ENCODE results near the gene GMDS. TPM values are rescaled to one million over a fixed set of nuclear protein-coding genes. Genes with fewer than 3 reads are reported as not detected.

The GMDS gene
- total RNA-seq, 2 experiments from 2014 or later, result 13.9 to 16.4 TPM

DNA sequence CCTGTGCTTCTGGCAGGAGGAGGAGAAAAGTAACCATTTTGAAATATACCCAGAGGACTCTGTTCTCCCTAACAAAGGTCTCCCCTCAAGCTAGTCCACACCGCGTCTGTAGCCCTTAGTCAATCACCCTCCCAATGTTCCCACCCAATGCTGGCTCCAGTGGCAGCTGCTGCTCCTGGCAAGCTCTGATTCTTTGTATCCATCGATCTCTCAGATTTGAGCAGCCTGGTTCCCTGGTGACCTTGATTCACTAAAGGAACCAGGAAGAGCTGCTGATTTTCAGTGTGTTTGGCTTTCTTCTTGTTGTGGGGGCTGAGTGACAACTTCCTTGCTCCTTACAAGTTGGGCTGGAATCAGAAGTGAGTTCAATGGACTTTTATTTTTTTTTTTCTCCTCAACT lies 567.2 kb downstream of the GMDS start:
- Mint-ChIP-seq H3K9me3 (no peaks in the 10 kb centered on the region), H3K4me1 (ENCODE audit: low read depth) (no peaks in the 10 kb centered on the region), H3K27me3 (no peaks in the 10 kb centered on the region), H3K36me3 (ENCODE audit: low read depth) (peaks cover 4% of the 10 kb centered on the region), H3K27ac (no peak overlapping the region), H3K4me3 (no peak overlapping the region)
- no peaks in the 10 kb centered on the region for H3K36me3 ChIP-seq (ENCODE audit: insufficient read depth, low read length)
- no peak for ATAC-seq (ENCODE audit: poor library complexity)
- H3K27ac ChIP-seq (ENCODE audit: low read depth in 1 of 2, low read length in 2 of 2), result no peak overlapping the region
- H3K4me1 ChIP-seq (ENCODE audit: insufficient read depth, low read length), result no peaks in the 10 kb centered on the region
- CTCF ChIA-PET, result no interaction called here
- intact Hi-C loops (cut with DNase I, micrococcal nuclease), result no loop called here
- no peak overlapping the region for H3K4me3 ChIP-seq (ENCODE audit: low read length)
- no peaks in the 10 kb centered on the region for H3K27me3 ChIP-seq (ENCODE audit: control insufficient read depth in 1 of 2, insufficient read depth in 2 of 2, low read length in 2 of 2)
- DNase-seq, result no peak
- TF ChIP-seq, protein P1, sequence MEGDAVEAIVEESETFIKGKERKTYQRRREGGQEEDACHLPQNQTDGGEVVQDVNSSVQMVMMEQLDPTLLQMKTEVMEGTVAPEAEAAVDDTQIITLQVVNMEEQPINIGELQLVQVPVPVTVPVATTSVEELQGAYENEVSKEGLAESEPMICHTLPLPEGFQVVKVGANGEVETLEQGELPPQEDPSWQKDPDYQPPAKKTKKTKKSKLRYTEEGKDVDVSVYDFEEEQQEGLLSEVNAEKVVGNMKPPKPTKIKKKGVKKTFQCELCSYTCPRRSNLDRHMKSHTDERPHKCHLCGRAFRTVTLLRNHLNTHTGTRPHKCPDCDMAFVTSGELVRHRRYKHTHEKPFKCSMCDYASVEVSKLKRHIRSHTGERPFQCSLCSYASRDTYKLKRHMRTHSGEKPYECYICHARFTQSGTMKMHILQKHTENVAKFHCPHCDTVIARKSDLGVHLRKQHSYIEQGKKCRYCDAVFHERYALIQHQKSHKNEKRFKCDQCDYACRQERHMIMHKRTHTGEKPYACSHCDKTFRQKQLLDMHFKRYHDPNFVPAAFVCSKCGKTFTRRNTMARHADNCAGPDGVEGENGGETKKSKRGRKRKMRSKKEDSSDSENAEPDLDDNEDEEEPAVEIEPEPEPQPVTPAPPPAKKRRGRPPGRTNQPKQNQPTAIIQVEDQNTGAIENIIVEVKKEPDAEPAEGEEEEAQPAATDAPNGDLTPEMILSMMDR (IDR thresholded peaks at IDR 0.05), result no peak
- POLR2A ChIA-PET, result no interaction called here
- H3K9me3 ChIP-seq (ENCODE audit: control insufficient read depth in 1 of 2, insufficient read depth in 1 of 2, low read length in 2 of 2), result no peaks in the 10 kb centered on the region

DNA sequence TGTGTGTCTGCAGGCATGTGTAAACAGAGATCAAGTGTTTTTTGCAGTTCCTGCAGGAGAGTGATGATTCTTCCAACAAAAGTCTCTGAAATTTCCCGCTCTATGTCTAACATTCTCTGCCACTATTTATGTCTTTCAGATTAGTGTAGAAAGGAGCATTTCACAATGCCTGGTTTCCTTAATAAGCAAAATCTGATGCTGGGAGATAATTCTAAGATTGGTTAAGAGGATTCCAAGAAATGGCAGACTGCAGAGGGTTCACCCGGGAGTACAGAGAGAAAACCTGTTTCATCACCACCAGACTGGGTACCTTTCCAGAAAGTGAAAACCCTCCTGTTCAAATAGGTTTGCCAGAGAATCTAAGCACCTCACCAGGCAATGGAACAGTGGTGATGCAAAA lies 573.0 kb downstream of the GMDS start:
- intact Hi-C loops (cut with DNase I, micrococcal nuclease), result no loop called here
- H3K4me3 ChIP-seq (ENCODE audit: low read length), result no peak overlapping the region
- H3K4me3 Mint-ChIP-seq, result no peak overlapping the region

DNA sequence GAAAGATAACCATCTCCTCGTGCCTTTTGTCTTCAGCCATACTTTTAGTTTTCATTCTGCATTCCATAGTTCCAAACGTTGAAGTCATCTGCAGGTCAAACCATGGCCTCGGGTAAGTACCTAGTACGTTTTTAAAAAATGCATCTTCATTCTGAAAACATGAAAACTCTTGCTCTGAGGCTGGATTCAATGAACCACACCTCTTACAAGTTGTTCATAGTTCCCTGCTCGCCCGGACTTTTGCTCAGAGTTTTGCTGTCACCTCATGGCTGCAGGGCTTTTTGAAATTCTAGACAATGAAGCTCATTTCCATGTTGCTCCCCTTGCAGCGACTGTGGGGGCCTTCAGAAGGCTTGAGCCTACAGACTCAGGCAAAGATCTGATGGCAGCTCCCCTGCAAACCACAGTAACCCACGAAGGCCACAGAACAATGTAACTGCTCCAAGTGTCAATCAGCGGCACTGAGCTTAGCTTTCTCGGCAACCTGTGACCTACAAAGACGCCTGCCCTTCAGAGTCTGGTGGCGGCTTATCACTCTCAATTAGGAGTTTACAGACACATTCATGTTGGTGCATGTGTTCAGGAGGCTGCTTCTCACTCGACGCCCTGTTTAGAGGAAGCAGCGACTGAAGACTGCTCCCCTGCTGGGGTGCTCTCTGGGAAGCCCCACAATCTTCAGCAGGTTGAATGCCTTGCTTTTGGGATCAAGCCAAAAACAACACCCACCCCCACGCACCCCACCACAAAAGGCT lies 574.5 kb downstream of the GMDS start:
- Histone ChIP-seq H3K9me3 (ENCODE audit: control insufficient read depth in 1 of 2, insufficient read depth in 1 of 2, low read length in 2 of 2) (no peaks in the 10 kb centered on the region), H3K4me3 (ENCODE audit: low read length) (no peak overlapping the region), H3K27me3 (ENCODE audit: control insufficient read depth in 1 of 2, insufficient read depth in 2 of 2, low read length in 2 of 2) (no peaks in the 10 kb centered on the region), H3K4me1 (ENCODE audit: insufficient read depth, low read length) (no peaks in the 10 kb centered on the region), H3K27ac (ENCODE audit: low read depth in 1 of 2, low read length in 2 of 2) (no peak overlapping the region), H3K36me3 (ENCODE audit: insufficient read depth, low read length) (no peaks in the 10 kb centered on the region)
- TF ChIP-seq, protein P1 (IDR thresholded peaks at IDR 0.05), result no peak
- CTCF ChIA-PET, result no interaction called here
- POLR2A ChIA-PET, result no interaction called here
- intact Hi-C loops (cut with DNase I, micrococcal nuclease), result no loop called here
- Mint-ChIP-seq H3K4me3 (no peak overlapping the region), H3K36me3 (ENCODE audit: low read depth) (no peaks in the 10 kb centered on the region), H3K4me1 (ENCODE audit: low read depth) (no peaks in the 10 kb centered on the region), H3K27me3 (no peaks in the 10 kb centered on the region), H3K27ac (no peak overlapping the region), H3K9me3 (no peaks in the 10 kb centered on the region)
- ATAC-seq (ENCODE audit: poor library complexity) (no peak), DNase-seq (no peak)

More for the DNA sequence above, 573.0 kb downstream of the GMDS start:
- no peak for DNase-seq
- Histone ChIP-seq H3K4me1 (ENCODE audit: insufficient read depth, low read length) (no peaks in the 10 kb centered on the region), H3K9me3 (ENCODE audit: control insufficient read depth in 1 of 2, insufficient read depth in 1 of 2, low read length in 2 of 2) (no peaks in the 10 kb centered on the region), H3K36me3 (ENCODE audit: insufficient read depth, low read length) (no peaks in the 10 kb centered on the region), H3K27me3 (ENCODE audit: control insufficient read depth in 1 of 2, insufficient read depth in 2 of 2, low read length in 2 of 2) (no peaks in the 10 kb centered on the region), H3K27ac (ENCODE audit: low read depth in 1 of 2, low read length in 2 of 2) (no peak overlapping the region)
- H3K27ac Mint-ChIP-seq, result no peak overlapping the region
- ATAC-seq (ENCODE audit: poor library complexity), result no peak
- H3K9me3 Mint-ChIP-seq, result no peaks in the 10 kb centered on the region
- TF ChIP-seq, protein P1 (IDR thresholded peaks at IDR 0.05), result no peak
- H3K27me3 Mint-ChIP-seq, result no peaks in the 10 kb centered on the region
- ChIA-PET CTCF (no interaction called here), POLR2A (no interaction called here)
- H3K36me3 Mint-ChIP-seq (ENCODE audit: low read depth), result no peaks in the 10 kb centered on the region
- no peaks in the 10 kb centered on the region for H3K4me1 Mint-ChIP-seq (ENCODE audit: low read depth)

Data from CD4-positive, alpha-beta T cell (primary cell).